Esophagus (tissue), 2 donors: ENCODE measurements around the gene COMMD1. TPM values are rescaled to one million over a fixed set of nuclear protein-coding genes. Genes with fewer than 3 reads are reported as not detected.

Experiments used
- H3K27ac ChIP-seq, 2 donors: one replicate each; pipeline ENCODE4 v1.5.1; 2013; ENCODE audit warnings: low read depth in 2 of 2, mild to moderate bottlenecking in 2 of 2, inconsistent platforms in 1 of 2, low read length in 1 of 2, moderate library complexity in 1 of 2
- H3K27me3 ChIP-seq, 2 donors: one replicate each; pipeline ENCODE4 v1.6.1; 2013; ENCODE audit warnings: low read length in 2 of 2, control low read depth in 1 of 2, mild to moderate bottlenecking in 1 of 2; ENCODE audit not compliant: insufficient read depth in 2 of 2, control insufficient read depth in 1 of 2
- H3K36me3 ChIP-seq, 2 donors: one replicate each; pipeline ENCODE4 v1.6.1; 2013; ENCODE audit warnings: low read length in 1 of 2; ENCODE audit not compliant: control insufficient read depth in 2 of 2, insufficient read depth in 2 of 2
- H3K4me1 ChIP-seq, 2 donors: one replicate each; pipeline ENCODE4 v1.6.1; 2013; ENCODE audit warnings: low read length in 1 of 2; ENCODE audit not compliant: control insufficient read depth in 2 of 2, insufficient read depth in 2 of 2
- H3K4me3 ChIP-seq, 2 donors: one replicate each; pipeline ENCODE4 v1.5.1; 2013; ENCODE audit warnings: low read length in 2 of 2, mild to moderate bottlenecking in 2 of 2, low read depth in 1 of 2, moderate library complexity in 1 of 2
- H3K9me3 ChIP-seq, 2 donors: one replicate each; pipeline ENCODE4 v1.6.1; 2013; ENCODE audit warnings: mild to moderate bottlenecking in 2 of 2, low read depth in 1 of 2, low read length in 1 of 2, moderate library complexity in 1 of 2; ENCODE audit not compliant: control insufficient read depth in 2 of 2, insufficient read depth in 1 of 2
- whole genome bisulfite sequencing, 2 donors: extraction: QIAGEN DNeasy Blood & Tissue Kit; methylation state at CpG; one replicate each; pipeline ENCODE4 v1.1.7; 2013; 5-methylcytosine and 5-hydroxymethylcytosine counted together
- polyA plus RNA-seq, 2 donors: library from polyadenylated mRNA; stranded (reverse); fragments of 200-250 nt; gene quantifications; one replicate each; pipeline ENCODE4 v1.2.3, GENCODE V29; 2013
- donor health status: healthy with polysubstance abuse.
- donor health status: Bipolar disorder and iron deficiency.

The COMMD1 gene
- polyA plus RNA-seq, 2 donors = 36.7 to 49.2 TPM

GRCh38 chr2:61959381-61960293, 54.2 kb downstream of the COMMD1 start:
- H3K4me3 ChIP-seq = no peak overlapping the region
- no peaks in the 10 kb centered on the region for H3K27me3 ChIP-seq
- no peaks in the 10 kb centered on the region for H3K9me3 ChIP-seq
- no peaks in the 10 kb centered on the region for H3K4me1 ChIP-seq
- WGBS, 2 donors = 89 to 91% methylated on average over 7 of the region's 7 CpGs
- H3K27ac ChIP-seq = no peak overlapping the region
- H3K36me3 ChIP-seq = no peaks in the 10 kb centered on the region

DNA sequence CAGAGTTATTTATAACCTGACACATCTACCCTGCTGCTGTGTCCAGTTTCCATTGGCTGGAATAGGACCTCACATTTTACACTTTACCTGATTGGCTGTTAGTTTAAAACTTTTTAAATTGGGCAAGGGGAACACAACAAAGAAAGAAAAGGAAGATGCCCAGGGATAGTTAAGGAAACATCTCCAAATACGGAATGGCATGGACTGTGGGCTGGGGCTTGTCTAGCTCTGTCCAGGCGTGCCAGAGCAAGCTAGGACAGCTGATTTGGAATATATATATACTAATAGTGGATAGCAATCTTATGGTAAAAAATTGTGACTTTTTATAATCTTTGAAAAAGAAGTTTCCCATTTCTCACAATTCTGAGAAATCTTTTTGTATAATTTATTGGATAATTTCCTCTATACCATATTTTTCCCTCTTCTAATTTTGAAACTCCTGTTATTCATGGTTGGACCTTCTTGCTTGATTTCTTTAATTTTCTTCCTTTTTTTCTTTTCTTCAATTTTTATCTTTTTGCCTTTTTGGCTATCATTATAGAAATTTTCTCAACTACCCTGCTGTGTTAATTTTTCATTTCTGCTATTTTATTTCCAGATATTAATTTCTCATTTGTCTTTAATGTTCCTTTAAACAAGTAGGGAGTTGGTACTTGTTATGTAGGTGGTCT, 55.9 kb downstream of the COMMD1 start:
- no peaks in the 10 kb centered on the region for H3K27me3 ChIP-seq
- no peak overlapping the region for H3K27ac ChIP-seq
- H3K4me1 ChIP-seq = no peaks in the 10 kb centered on the region
- H3K36me3 ChIP-seq = no peaks in the 10 kb centered on the region
- 74 to 82% methylated on average over 2 of the region's 2 CpGs for WGBS, 2 donors
- no peak overlapping the region for H3K4me3 ChIP-seq
- H3K9me3 ChIP-seq = no peaks in the 10 kb centered on the region

DNA sequence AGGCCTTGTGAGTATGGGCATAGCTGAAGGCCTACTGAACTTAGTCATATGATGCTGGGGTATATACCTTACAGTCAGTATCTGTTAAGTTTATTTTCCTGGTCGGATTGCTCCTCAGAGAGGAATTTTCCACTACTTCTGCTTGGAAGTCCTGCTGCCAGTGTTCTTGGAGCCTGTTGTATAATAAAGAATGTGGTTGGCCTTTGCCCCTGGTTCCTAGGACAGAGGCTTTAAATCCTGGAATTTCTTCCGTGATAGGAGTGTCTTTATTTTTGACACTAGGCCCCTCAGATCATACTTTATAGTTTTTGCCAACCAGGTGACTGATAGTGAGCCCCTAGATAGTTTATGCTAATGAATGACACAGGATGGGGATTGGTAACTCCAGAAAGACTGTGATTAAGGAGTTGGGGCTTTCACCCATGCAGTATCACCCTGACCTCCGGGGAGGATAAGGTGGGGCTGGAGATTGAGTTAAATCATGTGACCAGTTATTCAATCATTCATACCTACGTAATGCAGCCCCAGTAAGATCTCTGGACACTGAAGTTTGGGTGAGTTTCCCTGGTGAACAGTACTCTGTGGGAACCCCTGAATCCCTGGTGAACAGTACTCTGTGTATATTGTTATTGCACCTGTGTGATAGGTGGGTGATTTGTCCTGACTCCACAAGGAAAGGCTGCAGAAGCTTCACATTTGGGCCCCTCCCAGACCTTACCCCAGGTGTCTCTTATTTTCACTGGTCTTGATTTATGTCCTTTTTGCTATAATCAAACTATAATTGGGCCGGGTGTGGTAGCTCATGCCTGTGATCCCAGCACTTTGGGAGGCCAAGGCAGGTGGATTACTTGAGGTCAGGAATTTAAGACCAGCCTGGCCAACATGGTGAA, 56.9 kb downstream of the COMMD1 start:
- H3K4me3 ChIP-seq = no peak overlapping the region
- no peaks in the 10 kb centered on the region for H3K9me3 ChIP-seq
- H3K27ac ChIP-seq = no peak overlapping the region
- no peaks in the 10 kb centered on the region for H3K27me3 ChIP-seq
- no peaks in the 10 kb centered on the region for H3K4me1 ChIP-seq
- WGBS, 2 donors = 74 to 85% methylated on average over 5 of the region's 5 CpGs
- H3K36me3 ChIP-seq = no peaks in the 10 kb centered on the region

DNA sequence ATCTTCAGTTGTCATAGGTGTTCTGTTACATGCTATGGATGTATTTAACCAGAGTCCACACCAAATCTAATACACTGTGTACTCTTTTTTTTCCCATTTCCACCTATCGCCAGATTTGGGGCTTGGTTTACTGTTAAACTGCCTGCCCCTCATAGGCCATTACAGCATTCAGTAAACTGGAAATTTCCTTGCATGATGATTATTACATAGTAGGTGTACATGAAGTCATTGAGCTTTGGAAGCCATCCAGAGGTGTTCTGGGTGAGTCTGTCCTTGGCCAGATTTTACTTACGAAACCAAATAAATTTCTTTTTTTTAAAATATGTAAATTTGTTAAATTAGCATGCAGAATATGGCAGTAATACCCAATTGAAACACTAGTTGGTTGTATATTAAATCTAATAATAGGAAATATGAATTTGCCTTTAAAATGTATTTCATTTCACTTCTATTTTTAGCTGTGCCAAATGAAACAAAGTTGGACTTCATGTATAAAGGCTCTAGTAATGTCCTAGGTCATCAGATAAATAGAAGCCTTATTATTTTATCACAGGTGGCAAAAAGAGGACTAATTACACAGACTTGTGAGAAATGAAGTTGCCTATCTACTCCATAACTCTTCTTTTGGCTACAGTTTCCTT, 60.7 kb downstream of the COMMD1 start:
- H3K27me3 ChIP-seq = no peaks in the 10 kb centered on the region
- no peaks in the 10 kb centered on the region for H3K9me3 ChIP-seq
- H3K4me3 ChIP-seq = no peak overlapping the region
- WGBS, 2 donors = 96 to 98% methylated on average over 2 of the region's 2 CpGs
- no peak overlapping the region for H3K27ac ChIP-seq
- no peaks in the 10 kb centered on the region for H3K36me3 ChIP-seq
- H3K4me1 ChIP-seq = no peaks in the 10 kb centered on the region

DNA sequence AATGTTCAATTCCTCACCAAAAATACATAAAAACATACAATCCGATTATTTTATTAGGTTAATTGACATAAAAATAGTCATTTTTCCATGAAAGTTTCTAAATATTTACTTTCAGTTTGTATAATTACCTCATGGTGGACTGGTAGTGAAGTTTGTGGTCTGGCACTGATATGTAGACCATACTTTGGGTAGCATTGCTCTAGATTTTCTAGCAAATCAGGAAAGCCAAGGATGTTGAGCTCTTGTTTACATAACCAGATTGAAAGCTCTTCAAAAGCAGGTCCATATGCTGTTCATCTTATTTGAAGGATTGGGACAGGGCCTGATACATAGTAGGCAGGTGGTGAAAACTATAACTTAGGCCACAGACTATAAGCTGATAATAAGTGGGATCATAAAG, 61.8 kb downstream of the COMMD1 start:
- H3K27ac ChIP-seq = no peak overlapping the region
- no peaks in the 10 kb centered on the region for H3K36me3 ChIP-seq
- no peak overlapping the region for H3K4me3 ChIP-seq
- H3K9me3 ChIP-seq = no peaks in the 10 kb centered on the region
- H3K27me3 ChIP-seq = no peaks in the 10 kb centered on the region
- 58 to 70% methylated on average over 1 of the region's 1 CpG for WGBS, 2 donors
- H3K4me1 ChIP-seq = no peaks in the 10 kb centered on the region

DNA sequence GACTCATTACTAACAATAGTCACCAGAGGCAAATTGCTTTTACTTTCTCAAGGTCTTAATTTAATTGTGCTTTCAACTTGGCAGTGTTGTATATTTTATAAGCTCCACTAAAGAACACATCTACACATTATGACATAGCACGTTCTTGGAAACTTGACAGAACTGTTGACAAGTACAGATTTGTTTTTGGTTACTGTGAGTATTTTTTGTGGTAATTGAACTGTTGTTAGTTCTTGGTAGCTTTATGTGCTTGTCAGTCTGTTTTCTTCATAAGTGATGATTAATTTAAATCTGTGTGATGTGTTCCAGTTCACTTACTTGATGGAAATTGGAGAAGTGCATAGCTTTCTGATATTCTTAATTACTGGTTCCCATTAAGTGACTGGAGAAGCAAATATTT, 63.9 kb downstream of the COMMD1 start:
- Histone ChIP-seq H3K27me3 (no peaks in the 10 kb centered on the region), H3K27ac (no peak overlapping the region), H3K4me3 (no peak overlapping the region), H3K9me3 (no peaks in the 10 kb centered on the region), H3K36me3 (no peaks in the 10 kb centered on the region), H3K4me1 (no peaks in the 10 kb centered on the region)
- 33 to 47% methylated on average over 1 of the region's 1 CpG for WGBS, 2 donors

GRCh38 chr2:61970807-61971556, 65.5 kb downstream of the COMMD1 start:
- WGBS, 2 donors = 49 to 64% methylated on average over 14 of the region's 14 CpGs
- no peaks in the 10 kb centered on the region for H3K9me3 ChIP-seq
- H3K27me3 ChIP-seq = no peaks in the 10 kb centered on the region
- no peak overlapping the region for H3K27ac ChIP-seq
- H3K4me3 ChIP-seq = peak overlapping the region; percentile 17 to 48
- H3K4me1 ChIP-seq = no peaks in the 10 kb centered on the region
- no peaks in the 10 kb centered on the region for H3K36me3 ChIP-seq

GRCh38 chr2:61978522-61978921, 73.0 kb downstream of the COMMD1 start:
- no peak overlapping the region for H3K27ac ChIP-seq
- H3K27me3 ChIP-seq = no peaks in the 10 kb centered on the region
- no peak overlapping the region for H3K4me3 ChIP-seq
- no peaks in the 10 kb centered on the region for H3K36me3 ChIP-seq
- no peaks in the 10 kb centered on the region for H3K9me3 ChIP-seq
- no peaks in the 10 kb centered on the region for H3K4me1 ChIP-seq
